Stimulated activated memory B cell treated with anti-CD40 and anti-IgM and Interleukin-4, amounts not matched to agents 10 μg/mL and 1 μg/mL and 100 μg/mL, for 72 hours (primary cell): ENCODE results near the gene LDLRAD4.

ENCODE experiments used
- ATAC-seq: fragments of 150-1000 bp; cut with Tn5 transposase; 2 replicates; pipeline ENCODE4 v1.10.0; 2021
- H3K27ac Mint-ChIP-seq: one replicate; pipeline ENCODE4 v1.8.0; 2022; ENCODE audit warnings: mild to moderate bottlenecking, mixed read lengths
- H3K27me3 Mint-ChIP-seq: one replicate; pipeline ENCODE4 v1.8.0; 2022; ENCODE audit warnings: mixed read lengths
- H3K36me3 Mint-ChIP-seq: one replicate; pipeline ENCODE4 v1.8.0; 2022; ENCODE audit warnings: mixed read lengths
- H3K4me1 Mint-ChIP-seq: one replicate; pipeline ENCODE4 v1.8.0; 2022; ENCODE audit warnings: mixed read lengths
- H3K4me3 Mint-ChIP-seq: one replicate; pipeline ENCODE4 v1.8.0; 2022; ENCODE audit warnings: mild to moderate bottlenecking, moderate library complexity, mixed read lengths
- H3K9me3 Mint-ChIP-seq: one replicate; pipeline ENCODE4 v1.8.0; 2022; ENCODE audit warnings: mixed read lengths

LDLRAD4 gene

GRCh38 chr18:13516855-13517254 lies 298.3 kb downstream of the LDLRAD4 start:
- Mint-ChIP-seq H3K27ac (no peak overlapping the region), H3K9me3 (peaks cover 4% of the 10 kb centered on the region), H3K27me3 (no peaks in the 10 kb centered on the region), H3K4me1 (peaks cover 17% of the 10 kb centered on the region), H3K36me3 (peaks cover 20% of the 10 kb centered on the region), H3K4me3 (no peak overlapping the region)
- no peak for ATAC-seq

- peaks cover 4% of the 10 kb centered on the region for H3K9me3 Mint-ChIP-seq
- no peaks in the 10 kb centered on the region for H3K27me3 Mint-ChIP-seq
- H3K4me1 Mint-ChIP-seq: peaks cover 12% of the 10 kb centered on the region
- ATAC-seq: no peak
- no peak overlapping the region for H3K4me3 Mint-ChIP-seq
- no peak overlapping the region for H3K27ac Mint-ChIP-seq
- peaks cover 20% of the 10 kb centered on the region for H3K36me3 Mint-ChIP-seq
These were observed 298.8 kb downstream of the LDLRAD4 start for GRCh38 chr18:13517369-13517768.

- Mint-ChIP-seq H3K27me3 (no peaks in the 10 kb centered on the region), H3K4me3 (no peak overlapping the region), H3K9me3 (peaks cover 4% of the 10 kb centered on the region), H3K36me3 (peaks cover 20% of the 10 kb centered on the region), H3K4me1 (peaks cover 6% of the 10 kb centered on the region), H3K27ac (no peak overlapping the region)
- no peak for ATAC-seq
These were observed 299.8 kb downstream of the LDLRAD4 start for GRCh38 chr18:13518382-13518781.

- H3K4me1 Mint-ChIP-seq: peaks cover 6% of the 10 kb centered on the region
- H3K4me3 Mint-ChIP-seq: no peak overlapping the region
These were observed 301.7 kb downstream of the LDLRAD4 start for GRCh38 chr18:13520306-13520705.

GRCh38 chr18:13520741-13521140 lies 302.2 kb downstream of the LDLRAD4 start:
- H3K27me3 Mint-ChIP-seq: no peaks in the 10 kb centered on the region
- peaks cover 6% of the 10 kb centered on the region for H3K4me1 Mint-ChIP-seq
- H3K4me3 Mint-ChIP-seq: no peak overlapping the region

More at GRCh38 chr18:13520306-13520705, 301.7 kb downstream of the LDLRAD4 start:
- no peak for ATAC-seq
- Mint-ChIP-seq H3K36me3 (peaks cover 20% of the 10 kb centered on the region), H3K27me3 (no peaks in the 10 kb centered on the region), H3K27ac (no peak overlapping the region), H3K9me3 (peaks cover 4% of the 10 kb centered on the region)

GRCh38 chr18:13521418-13521817 lies 302.9 kb downstream of the LDLRAD4 start:
- Mint-ChIP-seq H3K9me3 (peaks cover 4% of the 10 kb centered on the region), H3K36me3 (peaks cover 20% of the 10 kb centered on the region), H3K27ac (no peak overlapping the region), H3K4me1 (peaks cover 6% of the 10 kb centered on the region), H3K27me3 (no peaks in the 10 kb centered on the region), H3K4me3 (no peak overlapping the region)
- ATAC-seq: no peak

More at GRCh38 chr18:13520741-13521140, 302.2 kb downstream of the LDLRAD4 start:
- Mint-ChIP-seq H3K9me3 (peaks cover 4% of the 10 kb centered on the region), H3K36me3 (peaks cover 20% of the 10 kb centered on the region), H3K27ac (no peak overlapping the region)
- no peak for ATAC-seq

- Mint-ChIP-seq H3K4me3 (no peak overlapping the region), H3K9me3 (peaks cover 4% of the 10 kb centered on the region)
- ATAC-seq: no peak
These were observed 303.7 kb downstream of the LDLRAD4 start for GRCh38 chr18:13522256-13522655.

GRCh38 chr18:13522861-13523660 lies 304.5 kb downstream of the LDLRAD4 start:
- peaks cover 2% of the 10 kb centered on the region for H3K9me3 Mint-ChIP-seq
- no peak overlapping the region for H3K4me3 Mint-ChIP-seq
- H3K27ac Mint-ChIP-seq: no peak overlapping the region
- no peaks in the 10 kb centered on the region for H3K4me1 Mint-ChIP-seq
- H3K27me3 Mint-ChIP-seq: no peaks in the 10 kb centered on the region
- peaks cover 7% of the 10 kb centered on the region for H3K36me3 Mint-ChIP-seq
- no peak for ATAC-seq

More at GRCh38 chr18:13522256-13522655, 303.7 kb downstream of the LDLRAD4 start:
- H3K36me3 Mint-ChIP-seq: peaks cover 13% of the 10 kb centered on the region
- no peaks in the 10 kb centered on the region for H3K27me3 Mint-ChIP-seq
- H3K4me1 Mint-ChIP-seq: peaks cover 2% of the 10 kb centered on the region
- H3K27ac Mint-ChIP-seq: no peak overlapping the region

GRCh38 chr18:13524054-13524453 lies 305.5 kb downstream of the LDLRAD4 start:
- no peak overlapping the region for H3K4me3 Mint-ChIP-seq
- no peaks in the 10 kb centered on the region for H3K9me3 Mint-ChIP-seq
- ATAC-seq: no peak

GRCh38 chr18:13524811-13525210 lies 306.3 kb downstream of the LDLRAD4 start:
- H3K4me1 Mint-ChIP-seq: no peaks in the 10 kb centered on the region
- ATAC-seq: no peak
- H3K36me3 Mint-ChIP-seq: no peaks in the 10 kb centered on the region
- H3K27me3 Mint-ChIP-seq: no peaks in the 10 kb centered on the region
- no peak overlapping the region for H3K27ac Mint-ChIP-seq
- H3K9me3 Mint-ChIP-seq: no peaks in the 10 kb centered on the region
- no peak overlapping the region for H3K4me3 Mint-ChIP-seq

More at GRCh38 chr18:13524054-13524453, 305.5 kb downstream of the LDLRAD4 start:
- H3K36me3 Mint-ChIP-seq: no peaks in the 10 kb centered on the region
- no peaks in the 10 kb centered on the region for H3K4me1 Mint-ChIP-seq
- no peaks in the 10 kb centered on the region for H3K27me3 Mint-ChIP-seq
- H3K27ac Mint-ChIP-seq: no peak overlapping the region

GRCh38 chr18:13525381-13526029 lies 306.9 kb downstream of the LDLRAD4 start:
- no peaks in the 10 kb centered on the region for H3K27me3 Mint-ChIP-seq
- H3K9me3 Mint-ChIP-seq: no peaks in the 10 kb centered on the region
- H3K36me3 Mint-ChIP-seq: no peaks in the 10 kb centered on the region
- H3K4me3 Mint-ChIP-seq: no peak overlapping the region
- no peak overlapping the region for H3K27ac Mint-ChIP-seq
- no peak for ATAC-seq
- no peaks in the 10 kb centered on the region for H3K4me1 Mint-ChIP-seq

- Mint-ChIP-seq H3K27me3 (no peaks in the 10 kb centered on the region), H3K4me3 (no peak overlapping the region), H3K36me3 (no peaks in the 10 kb centered on the region), H3K4me1 (no peaks in the 10 kb centered on the region), H3K9me3 (no peaks in the 10 kb centered on the region), H3K27ac (no peak overlapping the region)
- no peak for ATAC-seq
These were observed 308.0 kb downstream of the LDLRAD4 start for GRCh38 chr18:13526519-13526918.

- H3K9me3 Mint-ChIP-seq: no peaks in the 10 kb centered on the region
- no peak overlapping the region for H3K4me3 Mint-ChIP-seq
- ATAC-seq: no peak
- no peaks in the 10 kb centered on the region for H3K27me3 Mint-ChIP-seq
- no peaks in the 10 kb centered on the region for H3K36me3 Mint-ChIP-seq
- H3K27ac Mint-ChIP-seq: no peak overlapping the region
- no peaks in the 10 kb centered on the region for H3K4me1 Mint-ChIP-seq
These were observed 308.7 kb downstream of the LDLRAD4 start for GRCh38 chr18:13527256-13527655.

GRCh38 chr18:13527730-13528129 lies 309.2 kb downstream of the LDLRAD4 start:
- Mint-ChIP-seq H3K27ac (no peak overlapping the region), H3K27me3 (no peaks in the 10 kb centered on the region), H3K4me3 (no peak overlapping the region), H3K36me3 (no peaks in the 10 kb centered on the region), H3K4me1 (no peaks in the 10 kb centered on the region), H3K9me3 (no peaks in the 10 kb centered on the region)
- ATAC-seq: no peak

GRCh38 chr18:13528739-13529392 lies 310.3 kb downstream of the LDLRAD4 start:
- ATAC-seq: no peak
- Mint-ChIP-seq H3K27ac (no peak overlapping the region), H3K9me3 (no peaks in the 10 kb centered on the region), H3K4me1 (no peaks in the 10 kb centered on the region), H3K27me3 (no peaks in the 10 kb centered on the region), H3K4me3 (no peak overlapping the region), H3K36me3 (no peaks in the 10 kb centered on the region)
